ENCODE measurements around the gene TSPEAR.

DNA sequence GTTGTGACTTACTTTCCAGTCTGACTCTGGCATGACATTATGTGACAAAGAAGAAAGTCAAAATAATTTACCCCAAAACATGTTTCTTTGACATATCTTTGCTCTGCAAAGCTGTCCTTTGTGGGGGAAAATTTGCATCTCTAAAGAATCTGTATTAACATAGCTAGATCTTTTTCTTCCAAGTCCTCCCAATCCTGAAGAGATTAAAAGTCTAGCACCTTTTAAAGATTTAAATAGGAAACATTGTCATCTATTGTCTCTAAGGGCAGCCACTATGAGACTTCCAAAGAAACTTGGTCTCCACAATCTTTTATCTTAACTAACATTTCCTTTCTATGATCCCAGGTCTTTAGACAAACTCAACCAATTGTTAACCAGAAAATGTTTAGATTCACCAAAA, 240.0 kb downstream of the TSPEAR start:
- TF ChIP-seq, protein P1, sequence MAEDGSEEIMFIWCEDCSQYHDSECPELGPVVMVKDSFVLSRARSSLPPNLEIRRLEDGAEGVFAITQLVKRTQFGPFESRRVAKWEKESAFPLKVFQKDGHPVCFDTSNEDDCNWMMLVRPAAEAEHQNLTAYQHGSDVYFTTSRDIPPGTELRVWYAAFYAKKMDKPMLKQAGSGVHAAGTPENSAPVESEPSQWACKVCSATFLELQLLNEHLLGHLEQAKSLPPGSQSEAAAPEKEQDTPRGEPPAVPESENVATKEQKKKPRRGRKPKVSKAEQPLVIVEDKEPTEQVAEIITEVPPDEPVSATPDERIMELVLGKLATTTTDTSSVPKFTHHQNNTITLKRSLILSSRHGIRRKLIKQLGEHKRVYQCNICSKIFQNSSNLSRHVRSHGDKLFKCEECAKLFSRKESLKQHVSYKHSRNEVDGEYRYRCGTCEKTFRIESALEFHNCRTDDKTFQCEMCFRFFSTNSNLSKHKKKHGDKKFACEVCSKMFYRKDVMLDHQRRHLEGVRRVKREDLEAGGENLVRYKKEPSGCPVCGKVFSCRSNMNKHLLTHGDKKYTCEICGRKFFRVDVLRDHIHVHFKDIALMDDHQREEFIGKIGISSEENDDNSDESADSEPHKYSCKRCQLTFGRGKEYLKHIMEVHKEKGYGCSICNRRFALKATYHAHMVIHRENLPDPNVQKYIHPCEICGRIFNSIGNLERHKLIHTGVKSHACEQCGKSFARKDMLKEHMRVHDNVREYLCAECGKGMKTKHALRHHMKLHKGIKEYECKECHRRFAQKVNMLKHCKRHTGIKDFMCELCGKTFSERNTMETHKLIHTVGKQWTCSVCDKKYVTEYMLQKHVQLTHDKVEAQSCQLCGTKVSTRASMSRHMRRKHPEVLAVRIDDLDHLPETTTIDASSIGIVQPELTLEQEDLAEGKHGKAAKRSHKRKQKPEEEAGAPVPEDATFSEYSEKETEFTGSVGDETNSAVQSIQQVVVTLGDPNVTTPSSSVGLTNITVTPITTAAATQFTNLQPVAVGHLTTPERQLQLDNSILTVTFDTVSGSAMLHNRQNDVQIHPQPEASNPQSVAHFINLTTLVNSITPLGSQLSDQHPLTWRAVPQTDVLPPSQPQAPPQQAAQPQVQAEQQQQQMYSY (CRISPR knock-in tag; IDR thresholded peaks at IDR 0.05), result no peak
- TF ChIP-seq CTCF (IDR thresholded peaks at IDR 0.05) (no peak), ZNF138 (CRISPR knock-in tag; conservative IDR thresholded peaks at IDR 0.05) (no peak), GTF2I (CRISPR knock-in tag; conservative IDR thresholded peaks at IDR 0.05) (no peak), NFYB (CRISPR knock-in tag; conservative IDR thresholded peaks at IDR 0.05; ENCODE audit: low read depth) (no peak), USF2 (CRISPR knock-in tag; IDR thresholded peaks at IDR 0.05) (no peak), FOXP1 (CRISPR knock-in tag; IDR thresholded peaks at IDR 0.05; ENCODE audit: borderline replicate concordance) (no peak), EMX1 (CRISPR knock-in tag; IDR thresholded peaks at IDR 0.05) (no peak), MAX (CRISPR knock-in tag; IDR thresholded peaks at IDR 0.05) (no peak), FOXJ3 (CRISPR knock-in tag; IDR thresholded peaks at IDR 0.05; ENCODE audit: borderline replicate concordance) (no peak), ZNF317 (CRISPR knock-in tag; IDR thresholded peaks at IDR 0.05; ENCODE audit: borderline replicate concordance, low read depth) (no peak), E2F5 (CRISPR knock-in tag; IDR thresholded peaks at IDR 0.05) (no peak)
- TF ChIP-seq, protein P2, sequence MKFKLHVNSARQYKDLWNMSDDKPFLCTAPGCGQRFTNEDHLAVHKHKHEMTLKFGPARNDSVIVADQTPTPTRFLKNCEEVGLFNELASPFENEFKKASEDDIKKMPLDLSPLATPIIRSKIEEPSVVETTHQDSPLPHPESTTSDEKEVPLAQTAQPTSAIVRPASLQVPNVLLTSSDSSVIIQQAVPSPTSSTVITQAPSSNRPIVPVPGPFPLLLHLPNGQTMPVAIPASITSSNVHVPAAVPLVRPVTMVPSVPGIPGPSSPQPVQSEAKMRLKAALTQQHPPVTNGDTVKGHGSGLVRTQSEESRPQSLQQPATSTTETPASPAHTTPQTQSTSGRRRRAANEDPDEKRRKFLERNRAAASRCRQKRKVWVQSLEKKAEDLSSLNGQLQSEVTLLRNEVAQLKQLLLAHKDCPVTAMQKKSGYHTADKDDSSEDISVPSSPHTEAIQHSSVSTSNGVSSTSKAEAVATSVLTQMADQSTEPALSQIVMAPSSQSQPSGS (CRISPR knock-in tag; IDR thresholded peaks at IDR 0.05; ENCODE audit: borderline replicate concordance, low read depth), result no peak
- TF ChIP-seq, protein P3, sequence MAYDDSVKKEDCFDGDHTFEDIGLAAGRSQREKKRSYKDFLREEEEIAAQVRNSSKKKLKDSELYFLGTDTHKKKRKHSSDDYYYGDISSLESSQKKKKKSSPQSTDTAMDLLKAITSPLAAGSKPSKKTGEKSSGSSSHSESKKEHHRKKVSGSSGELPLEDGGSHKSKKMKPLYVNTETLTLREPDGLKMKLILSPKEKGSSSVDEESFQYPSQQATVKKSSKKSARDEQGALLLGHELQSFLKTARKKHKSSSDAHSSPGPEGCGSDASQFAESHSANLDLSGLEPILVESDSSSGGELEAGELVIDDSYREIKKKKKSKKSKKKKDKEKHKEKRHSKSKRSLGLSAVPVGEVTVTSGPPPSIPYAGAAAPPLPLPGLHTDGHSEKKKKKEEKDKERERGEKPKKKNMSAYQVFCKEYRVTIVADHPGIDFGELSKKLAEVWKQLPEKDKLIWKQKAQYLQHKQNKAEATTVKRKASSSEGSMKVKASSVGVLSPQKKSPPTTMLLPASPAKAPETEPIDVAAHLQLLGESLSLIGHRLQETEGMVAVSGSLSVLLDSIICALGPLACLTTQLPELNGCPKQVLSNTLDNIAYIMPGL (CRISPR knock-in tag; IDR thresholded peaks at IDR 0.05), result no peak
